Fibroblast of the aortic adventitia (primary cell): ENCODE data around the gene RNF13. TPM values are rescaled to one million over a fixed set of nuclear protein-coding genes. Genes with fewer than 3 reads are reported as not detected.
"Not testable (repeated sequence)": the region's sequence is repeated elsewhere in the genome, so short reads cannot be mapped to it uniquely, and the experiment has no call there.

Experiments
- DNase-seq: peaks from one replicate; pipeline ENCODE4 v3.0.0-alpha.2; 2010; ENCODE audit warnings: low read depth
- H3K4me3 ChIP-seq: 2 replicates; pipeline ENCODE4 v1.5.1; 2011; ENCODE audit warnings: low read depth, mild to moderate bottlenecking, control low read depth, low read length, moderate library complexity
- total RNA-seq: library from RNA; depleted of rRNA; stranded (reverse); fragments of >200 nt; gene quantifications from 2 replicates; pipeline ENCODE4 v1.2.3, GENCODE V29; 2012; ENCODE audit warnings: low replicate concordance
- TF ChIP-seq, protein P1 (sequence below): IDR thresholded peaks from 2 replicates; pipeline ENCODE4 v1.5.1; 2011; ENCODE audit warnings: mild to moderate bottlenecking, low read length, control low read depth, inconsistent platforms; ENCODE audit not compliant: insufficient read depth

The RNF13 gene
- total RNA-seq, 1 donor: 68.8 TPM

DNA sequence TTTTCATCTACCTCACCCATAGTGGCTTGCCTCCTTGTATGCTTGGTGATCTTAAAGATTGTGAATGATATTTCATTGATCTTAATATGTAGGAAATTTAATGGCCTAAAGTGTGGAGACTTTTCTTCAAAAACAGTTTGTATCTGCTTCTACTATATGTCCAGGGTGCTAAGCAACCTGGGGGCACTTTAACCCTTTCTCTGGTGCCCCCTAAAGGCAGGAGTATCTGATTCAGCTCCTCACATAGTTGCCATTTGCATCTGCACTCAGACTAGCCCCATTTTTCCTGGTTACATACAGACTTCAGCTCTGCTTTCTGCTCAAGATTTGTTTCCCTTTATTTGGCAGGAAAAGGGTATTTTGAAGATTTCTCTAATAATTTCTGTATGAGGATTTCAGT, 162.9 kb downstream of the RNF13 start:
- no peak for DNase-seq
- TF ChIP-seq, protein P1, sequence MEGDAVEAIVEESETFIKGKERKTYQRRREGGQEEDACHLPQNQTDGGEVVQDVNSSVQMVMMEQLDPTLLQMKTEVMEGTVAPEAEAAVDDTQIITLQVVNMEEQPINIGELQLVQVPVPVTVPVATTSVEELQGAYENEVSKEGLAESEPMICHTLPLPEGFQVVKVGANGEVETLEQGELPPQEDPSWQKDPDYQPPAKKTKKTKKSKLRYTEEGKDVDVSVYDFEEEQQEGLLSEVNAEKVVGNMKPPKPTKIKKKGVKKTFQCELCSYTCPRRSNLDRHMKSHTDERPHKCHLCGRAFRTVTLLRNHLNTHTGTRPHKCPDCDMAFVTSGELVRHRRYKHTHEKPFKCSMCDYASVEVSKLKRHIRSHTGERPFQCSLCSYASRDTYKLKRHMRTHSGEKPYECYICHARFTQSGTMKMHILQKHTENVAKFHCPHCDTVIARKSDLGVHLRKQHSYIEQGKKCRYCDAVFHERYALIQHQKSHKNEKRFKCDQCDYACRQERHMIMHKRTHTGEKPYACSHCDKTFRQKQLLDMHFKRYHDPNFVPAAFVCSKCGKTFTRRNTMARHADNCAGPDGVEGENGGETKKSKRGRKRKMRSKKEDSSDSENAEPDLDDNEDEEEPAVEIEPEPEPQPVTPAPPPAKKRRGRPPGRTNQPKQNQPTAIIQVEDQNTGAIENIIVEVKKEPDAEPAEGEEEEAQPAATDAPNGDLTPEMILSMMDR: no peak
- H3K4me3 ChIP-seq: no peak overlapping the region

DNA sequence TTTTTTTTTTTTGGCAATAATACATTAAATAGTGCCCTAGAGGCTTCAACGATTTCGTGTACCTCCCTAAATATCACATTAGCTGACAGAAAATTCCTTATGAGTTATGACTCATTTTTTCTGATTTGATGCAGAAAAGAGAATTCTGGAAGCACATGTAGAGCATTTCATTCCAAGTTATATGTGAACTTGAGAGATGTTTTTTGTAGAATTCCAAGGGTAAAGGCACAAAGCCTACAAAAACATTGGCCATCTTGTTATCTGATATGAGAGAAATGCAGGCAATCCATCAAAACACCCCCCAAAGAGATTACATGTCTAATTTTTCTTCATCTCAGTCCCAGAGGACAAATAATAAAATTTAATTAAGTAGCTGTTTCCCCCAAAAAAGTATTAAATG, 164.4 kb downstream of the RNF13 start:
- TF ChIP-seq, protein P1: no peak
- peak; percentile 92 for DNase-seq
- no peak overlapping the region for H3K4me3 ChIP-seq

DNA sequence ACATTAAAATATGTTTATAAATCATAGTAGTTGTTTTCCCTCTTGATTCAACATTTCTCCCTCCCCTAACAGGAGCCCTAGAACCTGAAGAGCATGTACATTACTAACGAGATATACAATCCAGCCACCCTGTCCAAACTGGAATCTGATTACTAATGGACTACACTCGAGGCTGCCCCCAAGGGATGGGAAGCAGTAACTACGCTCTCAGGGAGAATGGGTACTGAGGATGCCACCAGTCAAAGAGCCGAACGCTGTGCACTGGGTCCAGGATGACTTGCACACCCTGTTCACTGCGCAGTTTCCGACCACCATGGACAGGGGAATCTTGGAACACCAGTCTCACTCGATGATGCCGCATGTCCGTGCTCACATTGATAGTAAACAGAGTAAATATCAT, 169.0 kb downstream of the RNF13 start:
- not testable (repeated sequence) for H3K4me3 ChIP-seq, DNase-seq

DNA sequence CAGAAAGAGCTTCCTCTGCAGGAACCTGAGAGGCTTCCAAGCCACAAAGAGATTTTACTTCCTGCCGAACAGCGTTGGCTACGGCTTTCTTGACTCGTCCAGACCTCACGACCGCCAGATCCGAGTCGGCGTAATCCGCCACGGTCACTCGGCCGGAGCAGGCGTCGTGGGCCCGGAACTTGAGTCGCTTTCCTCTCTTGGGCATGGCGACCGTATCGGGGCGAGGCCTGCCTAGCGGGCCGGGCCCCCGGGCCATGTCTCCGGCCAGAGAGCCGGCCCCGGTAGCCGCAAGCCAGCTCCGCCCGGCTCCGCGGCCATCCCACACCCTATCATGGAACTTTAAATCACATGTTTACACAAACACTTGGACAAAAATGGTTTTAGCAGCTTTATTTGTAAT, 170.0 kb downstream of the RNF13 start:
- H3K4me3 ChIP-seq, DNase-seq: not testable (repeated sequence)

DNA sequence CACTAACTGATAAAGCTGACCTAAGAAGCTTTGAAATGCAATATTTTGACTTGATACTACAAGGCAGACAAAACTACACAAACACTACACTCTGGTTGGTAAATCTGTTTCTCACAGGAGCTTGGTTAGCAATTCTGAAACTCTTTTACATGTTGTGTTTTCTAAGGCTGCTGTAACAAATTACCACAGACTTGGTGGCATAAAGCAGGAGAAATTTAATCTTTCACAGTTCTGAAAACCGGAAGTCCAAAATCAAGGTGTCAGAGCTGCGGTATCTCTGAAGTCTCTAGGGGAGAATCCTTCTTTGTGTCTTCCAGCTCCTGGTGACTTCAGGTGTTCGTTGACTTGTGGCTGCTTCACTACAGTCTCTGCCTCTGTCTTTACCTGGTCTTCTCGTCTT, 170.6 kb downstream of the RNF13 start:
- TF ChIP-seq, protein P1: no peak
- H3K4me3 ChIP-seq: no peak overlapping the region
- no peak for DNase-seq

DNA sequence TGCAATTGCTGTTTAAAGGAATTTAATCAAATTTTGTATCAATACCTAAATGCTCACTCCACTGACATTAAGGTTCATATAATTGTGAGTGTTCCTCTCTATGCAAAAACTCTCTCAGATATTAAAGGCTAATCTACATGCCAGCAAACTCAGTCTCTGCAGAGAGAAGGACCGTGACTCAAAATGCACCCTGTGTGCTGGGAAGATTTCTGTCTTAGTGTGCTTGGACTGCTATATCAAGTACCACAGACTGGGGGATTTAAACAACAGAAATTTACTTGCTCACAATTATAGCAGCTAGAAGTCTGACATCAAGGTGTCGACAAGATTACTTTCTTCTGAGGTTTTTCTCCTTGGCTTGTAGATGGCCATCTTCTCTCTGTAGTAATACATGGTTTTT, 176.3 kb downstream of the RNF13 start:
- TF ChIP-seq, protein P1: no peak
- no peak overlapping the region for H3K4me3 ChIP-seq
- DNase-seq: no peak

DNA sequence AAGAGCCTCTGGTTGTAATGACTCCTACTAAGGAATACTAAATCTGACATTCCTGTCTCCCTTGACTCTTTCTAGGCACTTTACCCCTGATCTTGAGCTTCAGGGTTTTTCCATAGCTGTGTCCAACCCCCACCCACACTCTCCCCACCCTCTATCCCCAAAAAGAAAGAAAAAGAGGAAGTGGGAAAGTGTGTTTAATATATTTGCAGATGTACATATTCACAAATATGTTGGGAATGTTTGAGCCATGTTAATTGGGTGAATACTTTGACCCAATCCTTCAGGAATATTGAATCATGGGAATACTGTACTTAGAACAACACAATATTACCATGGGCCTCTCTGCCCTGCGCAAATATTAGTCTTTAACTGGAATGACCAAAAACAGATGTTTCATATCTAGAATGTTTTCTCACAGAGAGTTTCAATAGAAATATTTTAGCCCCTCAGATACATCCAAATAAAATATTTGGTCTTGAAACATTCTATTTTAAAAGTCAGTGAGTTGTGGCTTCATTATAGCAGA, 177.5 kb downstream of the RNF13 start:
- no peak overlapping the region for H3K4me3 ChIP-seq
- TF ChIP-seq, protein P1: no peak
- peak; percentile 70 for DNase-seq

DNA sequence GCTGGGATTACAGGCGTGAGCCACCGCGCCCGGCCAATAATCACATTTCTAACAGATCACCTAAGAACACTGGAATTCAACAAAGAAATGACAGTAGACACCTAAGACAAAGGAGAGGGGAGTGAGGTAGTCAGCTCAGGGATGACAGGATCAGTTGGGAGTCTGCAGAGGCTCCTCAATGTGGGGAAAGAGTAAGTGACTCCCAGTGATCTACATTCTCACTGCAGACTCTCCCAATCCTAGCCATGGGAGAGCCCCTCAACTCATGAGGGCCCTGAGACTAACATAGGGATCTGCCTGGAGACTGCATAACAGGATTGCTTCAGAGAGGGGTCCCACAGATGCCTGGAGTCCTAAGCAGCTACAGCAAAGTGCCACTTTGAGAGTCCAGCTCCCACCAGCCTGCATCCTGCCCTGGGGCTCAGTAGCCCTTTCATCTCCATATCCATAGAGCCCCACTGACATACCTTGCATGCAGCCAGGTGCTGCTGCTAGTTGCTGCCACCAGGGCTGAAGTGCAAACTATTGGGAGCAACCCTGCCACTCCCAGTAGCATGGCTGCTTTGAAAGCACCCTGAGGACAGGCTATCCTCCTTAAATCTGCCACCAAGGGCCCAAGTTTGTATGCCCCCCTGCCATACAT, 179.5 kb downstream of the RNF13 start:
- no peak overlapping the region for H3K4me3 ChIP-seq
- TF ChIP-seq, protein P1: no peak
- no peak for DNase-seq
